K562 (cell line): ENCODE data around the gene NXT1. TPM values are rescaled to one million over a fixed set of nuclear protein-coding genes. Genes with fewer than 3 reads are reported as not detected.
A peak's percentile ranks its signal among the peaks of the same experiment; 100 is the strongest.

Experiments used
- ATF2 ChIP-seq: sonication (generic); formaldehyde crosslinking; IDR thresholded peaks from 2 replicates; pipeline ENCODE4 v1.8.1; 2022; ENCODE audit warnings: missing genetic modification reagents
- BRF2 ChIP-seq: IDR thresholded peaks from 3 replicates; pipeline ENCODE4 v1.6.1; 2011; ENCODE audit warnings: borderline replicate concordance, mild to moderate bottlenecking; ENCODE audit not compliant: insufficient read length, insufficient read depth
- E2F3 ChIP-seq: fragments of 250-450 bp; sonication (Bioruptor Pico); IDR thresholded peaks from 2 replicates; pipeline ENCODE4 v1.4.0; 2020; ENCODE audit warnings: mild to moderate bottlenecking
- FOSL1 ChIP-seq: fragments of 200-800 bp; sonication (Bioruptor generic); conservative IDR thresholded peaks from 2 replicates; pipeline ENCODE4 v1.6.1; 2016; ENCODE audit warnings: missing genetic modification characterization, missing compliant biosample characterization
- FOXJ2 ChIP-seq: fragments of 200-800 bp; sonication (Bioruptor generic); IDR thresholded peaks from 2 replicates; pipeline ENCODE4 v1.6.1; 2016; ENCODE audit warnings: missing genetic modification characterization, missing compliant biosample characterization
- MYC ChIP-seq, 2 experiments: fragments of 250-450 bp in 1 of 2; sonication (Bioruptor Pico) in 1 of 2; IDR thresholded peaks; 2 replicates each; pipeline versions ENCODE4 v1.5.1 to v1.6.1; 2012 to 2021; ENCODE audit warnings: low read depth in 2 of 2, borderline replicate concordance in 1 of 2, improper control_type of control experiment in 1 of 2, low read length in 1 of 2, mild to moderate bottlenecking in 1 of 2, moderate library complexity in 1 of 2
- NFRKB ChIP-seq: fragments of 450-650 bp; IDR thresholded peaks from 2 replicates; pipeline ENCODE4 v1.6.1; 2016; ENCODE audit warnings: low read depth
- PHF21A ChIP-seq: fragments of 450-650 bp; IDR thresholded peaks from 2 replicates; pipeline ENCODE4 v1.6.1; 2017; ENCODE audit warnings: low read depth, borderline replicate concordance
- PREB ChIP-seq: sonication (generic); formaldehyde crosslinking; IDR thresholded peaks from 2 replicates; pipeline ENCODE4 v1.8.1; 2023; ENCODE audit warnings: mild to moderate bottlenecking, missing genetic modification reagents
- RBBP5 ChIP-seq: fragments of 200-600 bp; sonication (generic); IDR thresholded peaks from 2 replicates; pipeline ENCODE4 v1.6.1; 2012; ENCODE audit warnings: borderline replicate concordance, mild to moderate bottlenecking, low read length, control low read depth, inconsistent platforms; ENCODE audit not compliant: insufficient read depth, poor library complexity, severe bottlenecking
- RBM15 ChIP-seq: fragments of 200-400 bp; formaldehyde crosslinking; IDR thresholded peaks from 2 replicates; pipeline ENCODE4 v1.6.1; 2018; ENCODE audit warnings: mild to moderate bottlenecking, low read length, moderate library complexity; ENCODE audit not compliant: insufficient read depth
- RHOXF2B ChIP-seq: fragments of 250-450 bp; sonication (Bioruptor Pico); conservative IDR thresholded peaks from 2 replicates; pipeline ENCODE4 v1.5.1; 2021
- SP2 ChIP-seq: IDR thresholded peaks from 2 replicates; pipeline ENCODE4 v1.6.1; 2011; ENCODE audit warnings: mild to moderate bottlenecking, low read depth, low read length, moderate library complexity; ENCODE audit not compliant: poor library complexity, severe bottlenecking; ENCODE audit errors: extremely low read depth
- TFAP4 ChIP-seq: sonication (generic); formaldehyde crosslinking; IDR thresholded peaks from 2 replicates; pipeline ENCODE4 v1.8.0; 2022; ENCODE audit warnings: missing genetic modification reagents, mild to moderate bottlenecking, moderate library complexity, borderline replicate concordance
- ZHX1 ChIP-seq: fragments of 150-350 bp; conservative IDR thresholded peaks from 2 replicates; pipeline ENCODE4 v1.6.1; 2014; ENCODE audit warnings: low read length
- polyA plus RNA-seq, 8 experiments: library from polyadenylated mRNA; depleted of rRNA in 4 of 8; stranded (reverse) in 5 of 8; unstranded in 3 of 8; fragments of >200 nt; fragmentation: Nextera tagmentation in 2 of 8; fragmentation: Illumina TruSeq in 1 of 8; extraction: Ambion mirVana in 2 of 8; extraction: Trizol in 1 of 8; gene quantifications; 2 replicates each; pipeline versions ENCODE4 v1.2.1 to v1.2.3, GENCODE V29; 2011 to 2014; ENCODE audit warnings: inconsistent platforms in 1 of 8, missing spikeins in 1 of 8
- total RNA-seq, 7 experiments: library from RNA; depleted of rRNA in 6 of 7; stranded (reverse); fragments of >200 nt in 6 of 7; fragmentation: Illumina TruSeq in 2 of 7; extraction: Trizol in 2 of 7; gene quantifications; 2 replicates each; pipeline versions ENCODE4 v1.2.1 to v1.2.3, GENCODE V29; 2011 to 2021; ENCODE audit warnings: low replicate concordance in 1 of 7
- TF ChIP-seq, protein P1 (sequence below): fragments of 250-450 bp; sonication (Bioruptor Pico); IDR thresholded peaks from 2 replicates; pipeline ENCODE4 v1.9.0; 2021; ENCODE audit warnings: mild to moderate bottlenecking

NXT1 gene
- total and polyA plus RNA-seq, 9 of the 15 experiments (the other 6 are each of a cell fraction or from before 2014, with no cell fraction given): 7.7 to 50.9 (median 35.6) TPM

GRCh38 chr20:23350904-23351838 lies 580 bp downstream of the NXT1 start (continued):
- TF ChIP-seq PREB (CRISPR knock-in tag): no peak
- TF ChIP-seq NFRKB: no peak
- no peak for TF ChIP-seq FOSL1 (tag)
- TF ChIP-seq RHOXF2B: no peak
- TF ChIP-seq SP2: no peak
- TF ChIP-seq BRF2: no peak
- peak; percentile 39 for TF ChIP-seq RBBP5
- no peak for TF ChIP-seq PHF21A
- no peak for TF ChIP-seq FOXJ2 (tag)
- TF ChIP-seq MYC (IDR thresholded peaks at IDR 0.05; ENCODE audit: low read depth, low read length): peak; percentile 5
- TF ChIP-seq MYC (CRISPR knock-in tag; IDR thresholded peaks at IDR 0.05; ENCODE audit: borderline replicate concordance, low read depth): no peak
- no peak for TF ChIP-seq RBM15
- 0 out of 2 replicates have a peak, but pooled peaks have one; percentile 4 for TF ChIP-seq E2F3 (CRISPR knock-in tag)
- TF ChIP-seq, protein P1, sequence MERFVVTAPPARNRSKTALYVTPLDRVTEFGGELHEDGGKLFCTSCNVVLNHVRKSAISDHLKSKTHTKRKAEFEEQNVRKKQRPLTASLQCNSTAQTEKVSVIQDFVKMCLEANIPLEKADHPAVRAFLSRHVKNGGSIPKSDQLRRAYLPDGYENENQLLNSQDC: no peak
- TF ChIP-seq ZHX1: no peak
- no peak for TF ChIP-seq TFAP4 (CRISPR knock-in tag)
- TF ChIP-seq ATF2: no peak
